Left renal cortex interstitium (tissue), 4 donors: ENCODE data around the gene LSAMP. TPM values are rescaled to one million over a fixed set of nuclear protein-coding genes. Genes with fewer than 3 reads are reported as not detected.

Source experiments
- DNase-seq, 4 donors: peaks; one replicate each; pipeline ENCODE4 v3.0.0-alpha.2; 2013; ENCODE audit warnings: low read depth in 4 of 4, low spot score in 2 of 4, missing footprints in 1 of 4
- polyA plus RNA-seq, 4 donors: library from polyadenylated mRNA; unstranded; fragments of 120-200 nt; gene quantifications; one replicate each; pipeline ENCODE4 v1.2.1, GENCODE V29; 2013; ENCODE audit not compliant: insufficient read length in 4 of 4

LSAMP gene
- polyA plus RNA-seq, 4 donors, result 11.7 to 15.4 (median 14.3) TPM

- DNase-seq, result no peak
These were observed 522.5 kb downstream of the LSAMP start for GRCh38 chr3:115922681-115923347.

- no peak for DNase-seq
These were observed 523.6 kb downstream of the LSAMP start for GRCh38 chr3:115921711-115922110.

- no peak for DNase-seq
These were observed 526.4 kb downstream of the LSAMP start for GRCh38 chr3:115918900-115919299.

GRCh38 chr3:115916866-115917265 lies 528.4 kb downstream of the LSAMP start:
- no peak for DNase-seq

GRCh38 chr3:115915061-115915460 lies 530.2 kb downstream of the LSAMP start:
- no peak for DNase-seq

GRCh38 chr3:115913069-115913686 lies 532.1 kb downstream of the LSAMP start:
- DNase-seq, result no peak

- no peak for DNase-seq
These were observed 532.9 kb downstream of the LSAMP start for GRCh38 chr3:115912372-115912771.

GRCh38 chr3:115905871-115906270 lies 539.4 kb downstream of the LSAMP start:
- DNase-seq, result no peak

GRCh38 chr3:115903843-115904242 lies 541.4 kb downstream of the LSAMP start:
- no peak for DNase-seq

- DNase-seq, result no peak
These were observed 544.3 kb downstream of the LSAMP start for GRCh38 chr3:115901008-115901407.

GRCh38 chr3:115899535-115899934 lies 545.8 kb downstream of the LSAMP start:
- no peak for DNase-seq

GRCh38 chr3:115898656-115899410 lies 546.5 kb downstream of the LSAMP start:
- no peak for DNase-seq

GRCh38 chr3:115891006-115891636 lies 554.2 kb downstream of the LSAMP start:
- DNase-seq, result no peak

- no peak for DNase-seq
These were observed 554.7 kb downstream of the LSAMP start for GRCh38 chr3:115890579-115890978.

- DNase-seq, result no peak
These were observed 559.7 kb downstream of the LSAMP start for GRCh38 chr3:115885621-115886020.

GRCh38 chr3:115877615-115877899 lies 567.7 kb downstream of the LSAMP start:
- DNase-seq, result no peak

- no peak for DNase-seq
These were observed 568.2 kb downstream of the LSAMP start for GRCh38 chr3:115876876-115877614.

- no peak for DNase-seq
These were observed 569.8 kb downstream of the LSAMP start for GRCh38 chr3:115875460-115875859.

GRCh38 chr3:115871735-115872134 lies 573.6 kb downstream of the LSAMP start:
- DNase-seq, result no peak

- DNase-seq, result no peak
These were observed 580.4 kb downstream of the LSAMP start for GRCh38 chr3:115864911-115865310.

GRCh38 chr3:115862849-115863248 lies 582.4 kb downstream of the LSAMP start:
- no peak for DNase-seq
